ENCODE results near the gene MAPKAP1. TPM values are rescaled to one million over a fixed set of nuclear protein-coding genes. Genes with fewer than 3 reads are reported as not detected.

The MAPKAP1 gene
- total and polyA plus RNA-seq, 2 experiments from 2014 or later: 68.4 to 98.5 TPM

DNA sequence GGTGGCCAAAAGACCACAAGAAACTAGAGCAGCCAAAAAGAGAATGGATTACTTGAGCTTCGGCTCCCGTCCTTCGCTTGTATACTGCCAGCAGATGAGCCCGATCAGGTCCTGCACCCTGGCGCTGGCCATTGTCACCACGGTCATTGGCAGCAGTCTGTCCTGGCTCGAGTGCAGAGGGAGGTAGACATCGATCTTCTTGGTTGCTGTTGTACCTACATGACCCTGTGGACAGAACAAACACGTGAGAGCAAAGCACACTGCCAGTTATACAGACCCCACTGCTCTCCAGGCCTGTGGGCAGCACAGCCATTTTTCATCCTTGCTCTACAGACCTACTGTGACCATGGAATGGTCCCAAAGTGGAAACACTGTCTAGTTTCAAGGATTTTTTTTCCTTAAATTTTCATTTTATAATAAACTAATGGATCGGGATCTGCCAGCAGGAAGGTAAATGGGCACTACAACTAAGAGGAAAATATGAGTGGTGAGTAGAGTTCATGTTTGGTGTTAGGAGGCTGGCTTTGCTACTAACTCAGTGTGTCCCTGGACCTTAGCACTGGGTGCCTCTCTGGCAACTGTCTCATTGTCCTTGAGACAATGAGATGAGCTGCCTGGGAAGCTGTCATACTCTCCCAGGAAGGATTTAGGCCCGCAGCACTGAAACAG is 121.4 kb downstream of the MAPKAP1 start:
- H3K4me1 ChIP-seq (ENCODE audit: insufficient read depth): no peaks in the 10 kb centered on the region
- H3K4me3 ChIP-seq: no peak overlapping the region
- H3K79me2 ChIP-seq (replicated peaks; ENCODE audit: insufficient read depth): peaks cover 39% of the 10 kb centered on the region
- H3K9me3 Mint-ChIP-seq: no peaks in the 10 kb centered on the region; the same call in 1 of the 3 replicates
- H3K4me2 ChIP-seq: no peak overlapping the region
- TF ChIP-seq POLR2AphosphoS5 (IDR thresholded peaks at IDR 0.05; ENCODE audit: low read depth): no peak
- TF ChIP-seq NANOG (IDR thresholded peaks at IDR 0.05; ENCODE audit: borderline replicate concordance): no peak
- no peak for TF ChIP-seq CREB1 (CRISPR knock-in tag; IDR thresholded peaks at IDR 0.05; ENCODE audit: low read depth)
- no peak for TF ChIP-seq JUNB (IDR thresholded peaks at IDR 0.05; ENCODE audit: unreplicated experiment)
- TF ChIP-seq, protein P1, sequence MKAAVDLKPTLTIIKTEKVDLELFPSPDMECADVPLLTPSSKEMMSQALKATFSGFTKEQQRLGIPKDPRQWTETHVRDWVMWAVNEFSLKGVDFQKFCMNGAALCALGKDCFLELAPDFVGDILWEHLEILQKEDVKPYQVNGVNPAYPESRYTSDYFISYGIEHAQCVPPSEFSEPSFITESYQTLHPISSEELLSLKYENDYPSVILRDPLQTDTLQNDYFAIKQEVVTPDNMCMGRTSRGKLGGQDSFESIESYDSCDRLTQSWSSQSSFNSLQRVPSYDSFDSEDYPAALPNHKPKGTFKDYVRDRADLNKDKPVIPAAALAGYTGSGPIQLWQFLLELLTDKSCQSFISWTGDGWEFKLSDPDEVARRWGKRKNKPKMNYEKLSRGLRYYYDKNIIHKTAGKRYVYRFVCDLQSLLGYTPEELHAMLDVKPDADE (IDR thresholded peaks at IDR 0.05): no peak
- TF ChIP-seq, protein P2, sequence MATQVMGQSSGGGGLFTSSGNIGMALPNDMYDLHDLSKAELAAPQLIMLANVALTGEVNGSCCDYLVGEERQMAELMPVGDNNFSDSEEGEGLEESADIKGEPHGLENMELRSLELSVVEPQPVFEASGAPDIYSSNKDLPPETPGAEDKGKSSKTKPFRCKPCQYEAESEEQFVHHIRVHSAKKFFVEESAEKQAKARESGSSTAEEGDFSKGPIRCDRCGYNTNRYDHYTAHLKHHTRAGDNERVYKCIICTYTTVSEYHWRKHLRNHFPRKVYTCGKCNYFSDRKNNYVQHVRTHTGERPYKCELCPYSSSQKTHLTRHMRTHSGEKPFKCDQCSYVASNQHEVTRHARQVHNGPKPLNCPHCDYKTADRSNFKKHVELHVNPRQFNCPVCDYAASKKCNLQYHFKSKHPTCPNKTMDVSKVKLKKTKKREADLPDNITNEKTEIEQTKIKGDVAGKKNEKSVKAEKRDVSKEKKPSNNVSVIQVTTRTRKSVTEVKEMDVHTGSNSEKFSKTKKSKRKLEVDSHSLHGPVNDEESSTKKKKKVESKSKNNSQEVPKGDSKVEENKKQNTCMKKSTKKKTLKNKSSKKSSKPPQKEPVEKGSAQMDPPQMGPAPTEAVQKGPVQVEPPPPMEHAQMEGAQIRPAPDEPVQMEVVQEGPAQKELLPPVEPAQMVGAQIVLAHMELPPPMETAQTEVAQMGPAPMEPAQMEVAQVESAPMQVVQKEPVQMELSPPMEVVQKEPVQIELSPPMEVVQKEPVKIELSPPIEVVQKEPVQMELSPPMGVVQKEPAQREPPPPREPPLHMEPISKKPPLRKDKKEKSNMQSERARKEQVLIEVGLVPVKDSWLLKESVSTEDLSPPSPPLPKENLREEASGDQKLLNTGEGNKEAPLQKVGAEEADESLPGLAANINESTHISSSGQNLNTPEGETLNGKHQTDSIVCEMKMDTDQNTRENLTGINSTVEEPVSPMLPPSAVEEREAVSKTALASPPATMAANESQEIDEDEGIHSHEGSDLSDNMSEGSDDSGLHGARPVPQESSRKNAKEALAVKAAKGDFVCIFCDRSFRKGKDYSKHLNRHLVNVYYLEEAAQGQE (IDR thresholded peaks at IDR 0.05; ENCODE audit: unreplicated experiment): no peak
- TF ChIP-seq ZNF331 (CRISPR knock-in tag; IDR thresholded peaks at IDR 0.05; ENCODE audit: low read depth): no peak
- no peak for TF ChIP-seq STAT1 (IDR thresholded peaks at IDR 0.05; ENCODE audit: unreplicated experiment)
- peaks cover 10% of the 10 kb centered on the region for H3K27me3 Mint-ChIP-seq (ENCODE audit: insufficient read depth, low read depth, poor library complexity)
- DNase-seq (ENCODE audit: low spot score): no peak
- no peaks in the 10 kb centered on the region for H4K20me1 ChIP-seq (replicated peaks; ENCODE audit: insufficient read depth)
- H3K36me3 ChIP-seq (ENCODE audit: insufficient read depth): no peaks in the 10 kb centered on the region; the same call in 1 of the 2 replicates
- no peak overlapping the region for H3K27ac Mint-ChIP-seq
- H2AFZ ChIP-seq: no peak overlapping the region
- no peaks in the 10 kb centered on the region for H3K27me3 ChIP-seq (ENCODE audit: insufficient read depth)
- no peak overlapping the region for H3K27ac ChIP-seq (ENCODE audit: low read depth)
- no peak for ATAC-seq
- peaks cover 12% of the 10 kb centered on the region for H3K36me3 Mint-ChIP-seq (ENCODE audit: low read depth)
- no peaks in the 10 kb centered on the region for H3F3A ChIP-seq (replicated peaks; ENCODE audit: low read depth)
- H3K9me2 ChIP-seq (ENCODE audit: insufficient read depth): no peaks in the 10 kb centered on the region
- peaks cover 12% of the 10 kb centered on the region for H3K4me1 Mint-ChIP-seq
- no peak overlapping the region for H3K4me3 Mint-ChIP-seq

DNA sequence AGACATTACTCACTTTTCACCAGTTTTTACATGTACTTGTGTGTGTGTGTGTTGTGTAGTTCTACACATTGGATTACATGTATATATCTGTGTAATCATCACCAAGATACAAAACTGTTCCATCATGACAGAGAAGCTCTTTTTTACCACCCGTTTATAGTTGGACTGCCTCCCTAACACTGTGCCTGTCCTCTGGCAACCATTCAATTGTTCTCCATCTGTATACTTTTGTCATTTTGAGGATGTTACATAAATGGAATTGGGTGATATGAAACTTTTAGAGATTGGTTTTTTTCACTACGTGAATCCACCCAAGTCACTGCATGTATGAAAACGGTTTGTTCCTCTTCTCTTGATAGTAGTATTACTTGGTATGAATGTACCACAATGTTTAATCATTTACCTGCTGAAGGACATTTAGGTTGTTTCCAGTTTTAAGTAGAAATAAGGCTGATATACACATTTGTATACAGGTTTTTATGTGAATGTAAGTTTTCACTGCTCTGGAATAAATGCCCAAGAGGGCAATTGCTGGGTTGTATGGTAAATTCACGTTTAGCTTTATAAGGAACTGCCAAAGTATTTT is 126.2 kb downstream of the MAPKAP1 start:
- Histone ChIP-seq H4K20me1 (replicated peaks; ENCODE audit: insufficient read depth) (no peaks in the 10 kb centered on the region), H3K27ac (ENCODE audit: low read depth) (no peak overlapping the region), H3K4me1 (ENCODE audit: insufficient read depth) (no peaks in the 10 kb centered on the region), H3K4me3 (no peak overlapping the region), H3K36me3 (ENCODE audit: insufficient read depth) (no peaks in the 10 kb centered on the region; the same call in 1 of the 2 replicates), H3K27me3 (ENCODE audit: insufficient read depth) (no peaks in the 10 kb centered on the region), H3K4me2 (no peak overlapping the region), H3K79me2 (replicated peaks; ENCODE audit: insufficient read depth) (no peaks in the 10 kb centered on the region; the same call in 1 of the 2 replicates), H3F3A (replicated peaks; ENCODE audit: low read depth) (no peaks in the 10 kb centered on the region), H2AFZ (no peak overlapping the region), H3K9me2 (ENCODE audit: insufficient read depth) (0 out of 2 replicates have a peak, but pooled peaks cover 4% of the 10 kb centered on the region)
- peaks cover 34% of the 10 kb centered on the region for H3K9me3 Mint-ChIP-seq
- DNase-seq (ENCODE audit: low spot score) (no peak), ATAC-seq (no peak)
- H3K4me1 Mint-ChIP-seq: no peaks in the 10 kb centered on the region
- H3K27me3 Mint-ChIP-seq (ENCODE audit: insufficient read depth, low read depth, poor library complexity): peaks cover 9% of the 10 kb centered on the region
- peaks cover 49% of the 10 kb centered on the region for H3K36me3 Mint-ChIP-seq (ENCODE audit: low read depth)
- no peak overlapping the region for H3K27ac Mint-ChIP-seq
- no peak overlapping the region for H3K4me3 Mint-ChIP-seq
- TF ChIP-seq, protein P3, sequence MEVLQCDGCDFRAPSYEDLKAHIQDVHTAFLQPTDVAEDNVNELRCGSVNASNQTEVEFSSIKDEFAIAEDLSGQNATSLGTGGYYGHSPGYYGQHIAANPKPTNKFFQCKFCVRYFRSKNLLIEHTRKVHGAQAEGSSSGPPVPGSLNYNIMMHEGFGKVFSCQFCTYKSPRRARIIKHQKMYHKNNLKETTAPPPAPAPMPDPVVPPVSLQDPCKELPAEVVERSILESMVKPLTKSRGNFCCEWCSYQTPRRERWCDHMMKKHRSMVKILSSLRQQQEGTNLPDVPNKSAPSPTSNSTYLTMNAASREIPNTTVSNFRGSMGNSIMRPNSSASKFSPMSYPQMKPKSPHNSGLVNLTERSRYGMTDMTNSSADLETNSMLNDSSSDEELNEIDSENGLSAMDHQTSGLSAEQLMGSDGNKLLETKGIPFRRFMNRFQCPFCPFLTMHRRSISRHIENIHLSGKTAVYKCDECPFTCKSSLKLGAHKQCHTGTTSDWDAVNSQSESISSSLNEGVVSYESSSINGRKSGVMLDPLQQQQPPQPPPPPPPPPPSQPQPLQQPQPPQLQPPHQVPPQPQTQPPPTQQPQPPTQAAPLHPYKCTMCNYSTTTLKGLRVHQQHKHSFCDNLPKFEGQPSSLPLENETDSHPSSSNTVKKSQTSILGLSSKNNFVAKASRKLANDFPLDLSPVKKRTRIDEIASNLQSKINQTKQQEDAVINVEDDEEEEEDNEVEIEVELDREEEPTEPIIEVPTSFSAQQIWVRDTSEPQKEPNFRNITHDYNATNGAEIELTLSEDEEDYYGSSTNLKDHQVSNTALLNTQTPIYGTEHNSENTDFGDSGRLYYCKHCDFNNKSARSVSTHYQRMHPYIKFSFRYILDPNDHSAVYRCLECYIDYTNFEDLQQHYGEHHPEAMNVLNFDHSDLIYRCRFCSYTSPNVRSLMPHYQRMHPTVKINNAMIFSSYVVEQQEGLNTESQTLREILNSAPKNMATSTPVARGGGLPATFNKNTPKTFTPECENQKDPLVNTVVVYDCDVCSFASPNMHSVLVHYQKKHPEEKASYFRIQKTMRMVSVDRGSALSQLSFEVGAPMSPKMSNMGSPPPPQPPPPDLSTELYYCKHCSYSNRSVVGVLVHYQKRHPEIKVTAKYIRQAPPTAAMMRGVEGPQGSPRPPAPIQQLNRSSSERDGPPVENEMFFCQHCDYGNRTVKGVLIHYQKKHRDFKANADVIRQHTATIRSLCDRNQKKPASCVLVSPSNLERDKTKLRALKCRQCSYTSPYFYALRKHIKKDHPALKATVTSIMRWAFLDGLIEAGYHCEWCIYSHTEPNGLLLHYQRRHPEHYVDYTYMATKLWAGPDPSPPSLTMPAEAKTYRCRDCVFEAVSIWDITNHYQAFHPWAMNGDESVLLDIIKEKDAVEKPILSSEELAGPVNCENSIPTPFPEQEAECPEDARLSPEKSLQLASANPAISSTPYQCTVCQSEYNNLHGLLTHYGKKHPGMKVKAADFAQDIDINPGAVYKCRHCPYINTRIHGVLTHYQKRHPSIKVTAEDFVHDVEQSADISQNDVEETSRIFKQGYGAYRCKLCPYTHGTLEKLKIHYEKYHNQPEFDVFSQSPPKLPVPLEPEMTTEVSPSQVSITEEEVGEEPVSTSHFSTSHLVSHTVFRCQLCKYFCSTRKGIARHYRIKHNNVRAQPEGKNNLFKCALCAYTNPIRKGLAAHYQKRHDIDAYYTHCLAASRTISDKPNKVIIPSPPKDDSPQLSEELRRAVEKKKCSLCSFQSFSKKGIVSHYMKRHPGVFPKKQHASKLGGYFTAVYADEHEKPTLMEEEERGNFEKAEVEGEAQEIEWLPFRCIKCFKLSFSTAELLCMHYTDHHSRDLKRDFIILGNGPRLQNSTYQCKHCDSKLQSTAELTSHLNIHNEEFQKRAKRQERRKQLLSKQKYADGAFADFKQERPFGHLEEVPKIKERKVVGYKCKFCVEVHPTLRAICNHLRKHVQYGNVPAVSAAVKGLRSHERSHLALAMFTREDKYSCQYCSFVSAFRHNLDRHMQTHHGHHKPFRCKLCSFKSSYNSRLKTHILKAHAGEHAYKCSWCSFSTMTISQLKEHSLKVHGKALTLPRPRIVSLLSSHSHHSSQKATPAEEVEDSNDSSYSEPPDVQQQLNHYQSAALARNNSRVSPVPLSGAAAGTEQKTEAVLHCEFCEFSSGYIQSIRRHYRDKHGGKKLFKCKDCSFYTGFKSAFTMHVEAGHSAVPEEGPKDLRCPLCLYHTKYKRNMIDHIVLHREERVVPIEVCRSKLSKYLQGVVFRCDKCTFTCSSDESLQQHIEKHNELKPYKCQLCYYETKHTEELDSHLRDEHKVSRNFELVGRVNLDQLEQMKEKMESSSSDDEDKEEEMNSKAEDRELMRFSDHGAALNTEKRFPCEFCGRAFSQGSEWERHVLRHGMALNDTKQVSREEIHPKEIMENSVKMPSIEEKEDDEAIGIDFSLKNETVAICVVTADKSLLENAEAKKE (CRISPR knock-in tag; IDR thresholded peaks at IDR 0.05): no peak
- no peak for TF ChIP-seq POLR2AphosphoS5 (IDR thresholded peaks at IDR 0.05; ENCODE audit: low read depth)
- no peak for TF ChIP-seq STAT1 (IDR thresholded peaks at IDR 0.05; ENCODE audit: unreplicated experiment)
- TF ChIP-seq ZNF114 (CRISPR knock-in tag; IDR thresholded peaks at IDR 0.05): no peak

Measured in GM23338 (cell line).